ENCODE measurements around the gene LGR4. TPM values are rescaled to one million over a fixed set of nuclear protein-coding genes. Genes with fewer than 3 reads are reported as not detected.

The LGR4 gene
- total and polyA plus RNA-seq, 2 of the 13 experiments (the other 11 are each of a cell fraction or from before 2014, with no cell fraction given), result 42.1 to 68.7 TPM

GRCh38 chr11:27464289-27464696, 8.3 kb downstream of the LGR4 start:
- FAIRE-seq, result no peak
- WGBS (ENCODE audit: low lambda C conversion rate), result 81% methylated on average over 2 of the region's 2 CpGs
- Histone ChIP-seq H3K9me3 (ENCODE audit: low read length) (no peaks in the 10 kb centered on the region), H3K4me1 (ENCODE audit: insufficient read depth, low read length) (peaks cover 97% of the 10 kb centered on the region), H3K9ac (ENCODE audit: insufficient read depth, low read depth, low read length) (peak overlapping the region; percentile 26; the same call in 1 of the 2 replicates), H3K27ac (ENCODE audit: extremely low read length, insufficient read depth, low read length) (peak overlapping the region; percentile 56), H3K4me2 (ENCODE audit: low read depth, low read length) (peak overlapping the region; percentile 29), H3K36me3 (replicated peaks in 1 of 2; ENCODE audit: control insufficient read depth in 1 of 2, insufficient read depth in 2 of 2, low read length in 2 of 2) (peaks cover 0 to 1% of the 10 kb centered on the region in 2 experiments; a peak in 1 of 5 replicates), H2AFZ (ENCODE audit: low read length) (no peak overlapping the region), H4K20me1 (ENCODE audit: insufficient read depth, low read length) (peaks cover 3% of the 10 kb centered on the region), H3K79me2 (ENCODE audit: insufficient read depth, low read length) (peaks cover 99% of the 10 kb centered on the region), H3K4me3 (replicated peaks in 1 of 3; ENCODE audit: insufficient read depth in 1 of 3, low read depth in 2 of 3, low read length in 3 of 3) (no peak overlapping the region), H3K27me3 (ENCODE audit: control insufficient read depth in 1 of 2, insufficient read depth in 2 of 2, low read length in 2 of 2) (no peaks in the 10 kb centered on the region)
- intact Hi-C loops (cut with micrococcal nuclease; ENCODE audit: unreplicated experiment), result no loop called here
- no TSS peak for BruUV-seq (replicated peaks)
- POLR2A ChIA-PET, result interaction anchor here (0.7 to 1.4 kb wide), 3 partner anchors 8 to 70 kb away, joined by 3 read pairs; no protein-coding TSS in a partner anchor
- ATAC-seq, result no peak
- CTCF ChIA-PET (ENCODE audit: low intra/inter-chr PET ratio, low total read pairs), result no interaction called here
- DNase-seq (ENCODE audit: low spot score), result no peak
- in situ Hi-C loops (cut with HindIII; ENCODE audit: extremely low pct_ligation_motif_present, low pct_unique_long_range_greater_than_20kb), result no loop called here
- TF ChIP-seq ZNF703 (CRISPR knock-in tag; IDR thresholded peaks at IDR 0.05; ENCODE audit: borderline replicate concordance) (no peak), HBP1 (CRISPR knock-in tag; IDR thresholded peaks at IDR 0.05; ENCODE audit: low read depth) (no peak), HNRNPL (IDR thresholded peaks at IDR 0.05; ENCODE audit: low read depth, low read length) (no peak), U2AF2 (IDR thresholded peaks at IDR 0.05; ENCODE audit: low read depth, low read length) (no peak), TBP (CRISPR knock-in tag; IDR thresholded peaks at IDR 0.05) (no peak), CCAR2 (optimal IDR thresholded peaks at IDR 0.05; ENCODE audit: low read depth, low read length) (no peak)

- in situ Hi-C loops (cut with HindIII; ENCODE audit: extremely low pct_ligation_motif_present, low pct_unique_long_range_greater_than_20kb) (no loop called here), intact Hi-C loops (cut with micrococcal nuclease; ENCODE audit: unreplicated experiment) (no loop called here)
- WGBS (ENCODE audit: low lambda C conversion rate), result 87% methylated on average over 5 of the region's 5 CpGs
- Histone ChIP-seq H3K9me3 (ENCODE audit: low read length) (no peaks in the 10 kb centered on the region), H3K4me1 (ENCODE audit: insufficient read depth, low read length) (peaks cover 100% of the 10 kb centered on the region), H2AFZ (ENCODE audit: low read length) (no peak overlapping the region), H3K27ac (ENCODE audit: extremely low read length, insufficient read depth, low read length) (peak overlapping the region; percentile 93), H3K4me3 (replicated peaks in 1 of 3; ENCODE audit: insufficient read depth in 1 of 3, low read depth in 2 of 3, low read length in 3 of 3) (no peak overlapping the region), H3K36me3 (replicated peaks in 1 of 2; ENCODE audit: control insufficient read depth in 1 of 2, insufficient read depth in 2 of 2, low read length in 2 of 2) (peaks cover 0 to 1% of the 10 kb centered on the region in 2 experiments; a peak in 2 of 5 replicates), H3K4me2 (ENCODE audit: low read depth, low read length) (no peak overlapping the region), H4K20me1 (ENCODE audit: insufficient read depth, low read length) (peaks cover 3% of the 10 kb centered on the region), H3K79me2 (ENCODE audit: insufficient read depth, low read length) (peaks cover 99% of the 10 kb centered on the region), H3K9ac (ENCODE audit: insufficient read depth, low read depth, low read length) (no peak overlapping the region), H3K27me3 (ENCODE audit: control insufficient read depth in 1 of 2, insufficient read depth in 2 of 2, low read length in 2 of 2) (no peaks in the 10 kb centered on the region)
- no TSS peak for BruUV-seq (replicated peaks)
- ChIA-PET CTCF (ENCODE audit: low intra/inter-chr PET ratio, low total read pairs) (no interaction called here), POLR2A (no interaction called here)
- DNase-seq (ENCODE audit: low spot score) (no peak), FAIRE-seq (no peak), ATAC-seq (no peak)
- TF ChIP-seq CEBPG (CRISPR knock-in tag; IDR thresholded peaks at IDR 0.05), result no peak
- no peak for TF ChIP-seq ZNF232 (CRISPR knock-in tag; IDR thresholded peaks at IDR 0.05; ENCODE audit: borderline replicate concordance)
- TF ChIP-seq NAIF1 (CRISPR knock-in tag; IDR thresholded peaks at IDR 0.05; ENCODE audit: borderline replicate concordance), result no peak
- TF ChIP-seq HNRNPK (IDR thresholded peaks at IDR 0.05; ENCODE audit: low read depth, low read length, poor library complexity, severe bottlenecking), result no peak
- no peak for TF ChIP-seq ZBTB38 (CRISPR knock-in tag; IDR thresholded peaks at IDR 0.05)
- no peak for TF ChIP-seq SNAPC2 (CRISPR knock-in tag; IDR thresholded peaks at IDR 0.05)
- TF ChIP-seq ZNF253 (CRISPR knock-in tag; IDR thresholded peaks at IDR 0.05; ENCODE audit: borderline replicate concordance), result no peak
- no peak for TF ChIP-seq NFE2 (CRISPR knock-in tag; IDR thresholded peaks at IDR 0.05)
- no peak for TF ChIP-seq NFKBIZ (CRISPR knock-in tag; IDR thresholded peaks at IDR 0.05)
- no peak for TF ChIP-seq HNRNPUL1 (IDR thresholded peaks at IDR 0.05; ENCODE audit: low read depth, low read length)
- no peak for TF ChIP-seq SP1 (IDR thresholded peaks at IDR 0.05)
- TF ChIP-seq SP1 (CRISPR knock-in tag; IDR thresholded peaks at IDR 0.05), result no peak
These were observed 10.0 kb downstream of the LGR4 start for GRCh38 chr11:27462543-27462942.

All from HepG2 (cell line).